ENCODE results near the gene ANO1. TPM values are rescaled to one million over a fixed set of nuclear protein-coding genes. Genes with fewer than 3 reads are reported as not detected.

The ANO1 gene
- total and polyA plus RNA-seq, 2 donors (not counting 1 experiment from before 2014, with no cell fraction given), result not detected

DNA sequence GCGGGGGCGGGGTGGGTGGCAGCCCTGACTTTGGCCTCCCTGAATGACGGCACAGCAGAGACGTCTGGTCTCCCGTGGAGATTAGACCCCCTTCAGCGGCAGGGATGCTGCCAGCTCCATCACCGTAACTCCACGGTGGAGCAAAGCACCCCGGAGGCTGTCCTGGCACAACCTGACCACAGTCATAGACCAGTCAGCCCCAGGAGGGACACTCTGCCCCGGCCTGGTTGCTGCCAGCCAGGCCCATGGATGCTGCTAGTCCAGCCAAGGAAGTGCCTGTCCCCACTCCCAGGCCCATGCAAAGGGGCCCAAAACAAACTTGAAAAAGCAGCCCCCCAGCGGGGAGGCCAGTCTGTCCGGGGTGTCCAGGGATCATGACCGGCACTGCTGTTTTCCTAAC, 11.5 kb upstream of the ANO1 start:
- no peak overlapping the region for H2AFZ ChIP-seq (ENCODE audit: insufficient read depth, low read depth, low read length, poor library complexity, severe bottlenecking)
- intact Hi-C loops (cut with micrococcal nuclease), result no loop called here
- H3K79me2 ChIP-seq (ENCODE audit: control insufficient read depth, insufficient read depth, low read length), result no peaks in the 10 kb centered on the region
- TF ChIP-seq EZH2 (IDR thresholded peaks at IDR 0.05; ENCODE audit: borderline replicate concordance, insufficient read depth, low read depth, low read length, poor library complexity, severe bottlenecking), result no peak
- TF ChIP-seq, protein P1, sequence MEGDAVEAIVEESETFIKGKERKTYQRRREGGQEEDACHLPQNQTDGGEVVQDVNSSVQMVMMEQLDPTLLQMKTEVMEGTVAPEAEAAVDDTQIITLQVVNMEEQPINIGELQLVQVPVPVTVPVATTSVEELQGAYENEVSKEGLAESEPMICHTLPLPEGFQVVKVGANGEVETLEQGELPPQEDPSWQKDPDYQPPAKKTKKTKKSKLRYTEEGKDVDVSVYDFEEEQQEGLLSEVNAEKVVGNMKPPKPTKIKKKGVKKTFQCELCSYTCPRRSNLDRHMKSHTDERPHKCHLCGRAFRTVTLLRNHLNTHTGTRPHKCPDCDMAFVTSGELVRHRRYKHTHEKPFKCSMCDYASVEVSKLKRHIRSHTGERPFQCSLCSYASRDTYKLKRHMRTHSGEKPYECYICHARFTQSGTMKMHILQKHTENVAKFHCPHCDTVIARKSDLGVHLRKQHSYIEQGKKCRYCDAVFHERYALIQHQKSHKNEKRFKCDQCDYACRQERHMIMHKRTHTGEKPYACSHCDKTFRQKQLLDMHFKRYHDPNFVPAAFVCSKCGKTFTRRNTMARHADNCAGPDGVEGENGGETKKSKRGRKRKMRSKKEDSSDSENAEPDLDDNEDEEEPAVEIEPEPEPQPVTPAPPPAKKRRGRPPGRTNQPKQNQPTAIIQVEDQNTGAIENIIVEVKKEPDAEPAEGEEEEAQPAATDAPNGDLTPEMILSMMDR (IDR thresholded peaks at IDR 0.05), result no peak
- H3K4me3 ChIP-seq (ENCODE audit: control extremely low read depth in 1 of 5, extremely low read depth in 1 of 5, insufficient read depth in 1 of 5, low read depth in 2 of 5, low read length in 4 of 5), result no peak overlapping the region
- no peak overlapping the region for H3K4me2 ChIP-seq (replicated peaks; ENCODE audit: low read depth, low read length, poor library complexity, severe bottlenecking)
- no peak overlapping the region for H3K27ac ChIP-seq (ENCODE audit: low read length in 2 of 2)
- ChIA-PET CTCF (no interaction called here), POLR2A (no interaction called here)
- H3K27me3 ChIP-seq (replicated peaks in 1 of 4; ENCODE audit: control extremely low read depth in 1 of 4, control insufficient read depth in 3 of 4, insufficient read depth in 4 of 4, low read length in 3 of 4), result peaks cover 0 to 13% (median 5%) of the 10 kb centered on the region in 4 experiments
- WGBS (ENCODE audit: insufficient coverage), result 95% methylated on average over 10 of the region's 13 CpGs
- H4K20me1 ChIP-seq (ENCODE audit: control insufficient read depth, insufficient read depth, low read length, poor library complexity, severe bottlenecking), result no peaks in the 10 kb centered on the region
- H3K36me3 ChIP-seq (replicated peaks in 1 of 2; ENCODE audit: control extremely low read depth in 1 of 2, control insufficient read depth in 1 of 2, extremely low read depth in 1 of 2, insufficient read depth in 2 of 2, low read length in 1 of 2), result no peaks in the 10 kb centered on the region
- H3K4me1 Mint-ChIP-seq, result no peaks in the 10 kb centered on the region
- ATAC-seq (ENCODE audit: low read depth), result no peak
- no peak overlapping the region for H3K9ac ChIP-seq (ENCODE audit: low read length)
- DNase-seq, result no peak
- H3K27ac Mint-ChIP-seq, result no peak overlapping the region
- H3K4me1 ChIP-seq (ENCODE audit: control insufficient read depth in 2 of 2, insufficient read depth in 2 of 2, low read length in 2 of 2), result no peaks in the 10 kb centered on the region
- peaks cover 48% of the 10 kb centered on the region for H3K27me3 Mint-ChIP-seq
- no peak overlapping the region for H3K4me3 Mint-ChIP-seq
- no peaks in the 10 kb centered on the region for H3K9me3 ChIP-seq (ENCODE audit: control extremely low read depth in 1 of 3, control insufficient read depth in 2 of 3, insufficient read depth in 1 of 3, low read length in 2 of 3)
- H3K9me3 Mint-ChIP-seq (ENCODE audit: insufficient read depth), result no peaks in the 10 kb centered on the region

DNA sequence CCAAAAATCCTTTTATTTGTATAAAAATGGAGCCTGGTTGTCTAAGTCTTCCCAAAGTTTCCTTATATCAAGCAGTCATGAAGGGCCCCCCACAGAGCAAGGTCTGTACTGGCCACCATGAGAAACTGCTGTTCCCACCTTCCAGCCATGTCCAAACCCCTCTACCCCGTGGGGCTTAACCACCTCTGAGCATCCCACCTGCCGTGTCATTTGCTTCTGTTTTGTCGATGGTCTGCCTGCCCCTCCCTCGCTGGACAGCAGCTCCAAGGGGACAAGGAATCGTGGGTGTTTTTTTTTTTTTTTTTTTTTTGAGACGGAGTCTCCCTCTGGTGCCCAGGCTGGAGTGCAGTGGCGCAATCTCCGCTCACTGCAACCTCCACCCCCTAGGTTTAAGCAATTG, 11.1 kb upstream of the ANO1 start:
- no peak overlapping the region for H3K4me2 ChIP-seq (replicated peaks; ENCODE audit: low read depth, low read length, poor library complexity, severe bottlenecking)

More for the DNA sequence above, 11.1 kb upstream of the ANO1 start:
- H3K4me3 ChIP-seq (ENCODE audit: control extremely low read depth in 1 of 5, extremely low read depth in 1 of 5, insufficient read depth in 1 of 5, low read depth in 2 of 5, low read length in 4 of 5), result no peak overlapping the region
- H3K4me1 ChIP-seq (ENCODE audit: control insufficient read depth in 2 of 2, insufficient read depth in 2 of 2, low read length in 2 of 2), result no peaks in the 10 kb centered on the region
- 83% methylated on average over 4 of the region's 8 CpGs for WGBS (ENCODE audit: insufficient coverage)
- no peaks in the 10 kb centered on the region for H3K9me3 ChIP-seq (ENCODE audit: control extremely low read depth in 1 of 3, control insufficient read depth in 2 of 3, insufficient read depth in 1 of 3, low read length in 2 of 3)
- ATAC-seq (ENCODE audit: low read depth) (no peak), DNase-seq (no peak)
- no peak overlapping the region for H2AFZ ChIP-seq (ENCODE audit: insufficient read depth, low read depth, low read length, poor library complexity, severe bottlenecking)
- peaks cover 52% of the 10 kb centered on the region for H3K27me3 Mint-ChIP-seq
- H3K4me1 Mint-ChIP-seq, result no peaks in the 10 kb centered on the region
- no peak overlapping the region for H3K4me3 Mint-ChIP-seq
- no peak overlapping the region for H3K27ac ChIP-seq (ENCODE audit: low read length in 2 of 2)
- TF ChIP-seq, protein P1 (IDR thresholded peaks at IDR 0.05), result no peak
- no peak for TF ChIP-seq EZH2 (IDR thresholded peaks at IDR 0.05; ENCODE audit: borderline replicate concordance, insufficient read depth, low read depth, low read length, poor library complexity, severe bottlenecking)
- no peaks in the 10 kb centered on the region for H3K9me3 Mint-ChIP-seq (ENCODE audit: insufficient read depth)
- no peaks in the 10 kb centered on the region for H3K79me2 ChIP-seq (ENCODE audit: control insufficient read depth, insufficient read depth, low read length)
- ChIA-PET POLR2A (no interaction called here), CTCF (no interaction called here)
- H3K9ac ChIP-seq (ENCODE audit: low read length), result no peak overlapping the region
- peaks cover 0 to 15% (median 5%) of the 10 kb centered on the region in 4 experiments for H3K27me3 ChIP-seq (replicated peaks in 1 of 4; ENCODE audit: control extremely low read depth in 1 of 4, control insufficient read depth in 3 of 4, insufficient read depth in 4 of 4, low read length in 3 of 4)
- intact Hi-C loops (cut with micrococcal nuclease), result no loop called here
- H3K27ac Mint-ChIP-seq, result no peak overlapping the region
- no peaks in the 10 kb centered on the region for H3K36me3 ChIP-seq (replicated peaks in 1 of 2; ENCODE audit: control extremely low read depth in 1 of 2, control insufficient read depth in 1 of 2, extremely low read depth in 1 of 2, insufficient read depth in 2 of 2, low read length in 1 of 2)
- H4K20me1 ChIP-seq (ENCODE audit: control insufficient read depth, insufficient read depth, low read length, poor library complexity, severe bottlenecking), result no peaks in the 10 kb centered on the region

All from B cell (primary cell).